ENCODE measurements around the gene DUSP21.
"Not testable (repeated sequence)": the region's sequence is repeated elsewhere in the genome, so short reads cannot be mapped to it uniquely, and the experiment has no call there.

DUSP21 gene

DNA sequence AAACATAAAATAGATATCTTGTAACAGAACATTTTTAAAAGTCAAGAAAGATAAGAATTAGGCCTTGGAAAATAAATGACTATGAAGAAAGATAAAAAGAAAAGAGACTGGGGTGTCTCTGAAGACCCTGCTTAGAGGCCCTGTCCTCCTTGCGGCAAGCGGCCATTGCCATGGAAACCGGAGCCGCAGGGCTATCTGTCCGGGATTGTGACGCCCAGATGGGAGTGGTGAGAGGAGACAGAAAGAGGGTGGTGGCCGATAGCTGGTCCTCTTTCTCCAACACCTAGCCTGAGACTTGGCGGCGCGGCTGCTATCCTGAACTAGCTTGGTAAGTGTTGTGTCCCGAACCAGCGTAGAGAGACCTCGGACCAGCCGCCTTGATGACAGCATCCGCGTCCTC is at the start of gene DUSP21:
Gene DUSP21, plus strand, starts transcription at position 269 of the 400 bp plus-strand sequence. Its CDS starts 112 bp downstream, at position 381.
- DNase-seq: no peak

DNA sequence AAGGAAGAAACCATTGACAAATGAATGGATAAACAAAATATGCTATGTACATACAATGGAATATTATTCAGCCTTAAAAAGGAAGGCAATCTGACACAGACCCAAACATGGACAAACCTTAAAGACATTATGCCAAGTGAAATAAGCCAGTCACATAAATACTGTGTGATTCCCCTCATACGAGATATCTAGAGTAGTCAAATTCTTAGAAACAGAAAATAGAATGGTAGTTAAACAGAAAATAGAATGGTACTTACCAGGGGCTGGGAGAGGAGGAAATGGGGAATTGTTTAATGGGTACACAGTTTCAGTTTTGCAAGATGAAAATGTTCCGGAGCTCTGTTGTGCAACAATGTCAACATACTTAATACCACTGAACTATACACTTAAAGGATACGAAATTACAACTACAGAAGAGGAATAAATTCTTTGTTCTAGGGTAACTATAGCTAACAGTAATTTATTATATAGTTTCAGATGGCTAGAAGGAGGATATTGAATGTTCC is 47.8 kb upstream of the DUSP21 start:
- no peak for DNase-seq

GRCh38 chrX:44802613-44803012 is 41.2 kb upstream of the DUSP21 start:
- no peak for DNase-seq

GRCh38 chrX:44815681-44816080 is 28.1 kb upstream of the DUSP21 start:
- no peak for DNase-seq

GRCh38 chrX:44816367-44816766 is 27.5 kb upstream of the DUSP21 start:
- no peak for DNase-seq

DNA sequence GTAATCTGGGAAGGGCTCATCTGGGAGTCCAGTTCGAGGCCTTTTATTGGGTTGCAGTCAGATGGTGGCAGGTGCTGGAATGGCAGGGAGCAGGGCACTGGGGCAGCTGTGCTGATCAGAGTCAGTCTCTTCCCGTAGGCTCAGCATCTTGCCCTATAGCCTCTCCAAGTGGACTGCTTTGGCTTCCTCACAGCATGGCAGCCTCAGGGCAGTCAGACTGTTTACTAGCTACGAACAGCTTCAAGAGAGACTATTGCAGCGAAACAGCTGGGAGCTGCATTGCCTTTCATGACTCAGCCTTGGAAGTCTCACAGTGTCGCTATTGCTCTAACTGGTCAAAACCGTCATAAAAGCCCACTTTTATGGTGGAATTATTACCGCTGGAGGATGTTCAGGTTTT is 26.8 kb upstream of the DUSP21 start:
- no peak for DNase-seq

DNA sequence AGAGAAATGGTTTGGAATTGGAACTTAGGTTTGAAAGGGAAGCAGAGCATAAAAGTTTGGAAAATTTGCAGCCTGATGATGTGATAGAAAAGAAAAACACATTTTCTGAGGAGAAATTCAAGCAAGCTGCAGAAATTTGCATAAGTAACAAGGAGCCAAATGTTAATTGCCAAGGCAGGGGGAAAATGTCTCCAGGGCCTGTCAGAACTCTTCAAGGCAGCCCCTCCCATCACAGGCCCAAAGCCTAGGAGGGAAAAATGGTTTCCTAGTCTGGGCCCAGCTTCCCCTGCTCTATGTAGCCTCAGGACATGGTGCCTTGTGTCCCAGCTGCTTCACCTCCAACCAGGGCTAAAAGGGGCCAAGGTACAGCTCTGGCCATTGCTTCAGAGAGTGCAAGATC is 21.2 kb upstream of the DUSP21 start:
- DNase-seq: no peak

DNA sequence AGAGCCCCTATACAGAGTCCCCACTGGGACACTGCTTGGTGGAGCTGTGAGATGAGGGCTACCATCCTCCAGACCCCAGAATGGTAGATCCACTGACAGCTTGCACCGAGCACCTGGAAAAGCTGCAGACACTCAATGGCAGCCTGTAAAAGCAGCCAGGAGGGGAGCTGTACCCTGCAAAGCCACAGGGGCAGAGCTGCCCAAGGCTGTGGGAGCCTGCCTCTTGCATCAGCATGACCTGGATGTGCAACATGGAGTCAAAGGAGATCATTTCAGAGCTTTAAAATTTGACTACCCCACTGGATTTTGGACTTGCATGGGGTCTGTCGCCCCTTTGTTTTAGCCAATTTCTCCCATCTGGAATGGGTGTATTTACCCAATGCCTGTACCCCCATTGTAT is 20.6 kb upstream of the DUSP21 start:
- DNase-seq: not testable (repeated sequence)

GRCh38 chrX:44828008-44828605 is 15.7 kb upstream of the DUSP21 start:
- no peak for DNase-seq

DNA sequence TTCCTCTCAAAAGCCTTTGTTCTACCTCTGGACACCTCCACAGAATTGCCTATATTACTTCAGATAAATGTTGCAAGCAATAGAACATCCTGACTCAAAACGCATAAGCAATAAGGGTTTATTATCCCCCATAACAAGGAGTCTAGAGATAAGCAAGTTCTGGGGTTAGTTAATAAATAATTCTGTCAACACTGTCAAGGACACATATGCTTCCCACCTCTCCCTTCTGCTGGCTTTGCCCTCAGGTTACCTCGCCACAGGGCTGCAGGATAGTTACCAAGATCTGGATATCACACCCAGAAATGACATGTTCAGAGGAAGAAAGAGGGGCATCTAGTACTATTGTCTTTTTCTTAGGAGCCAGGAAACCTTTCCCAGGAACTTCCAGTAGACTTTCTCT is 14.0 kb upstream of the DUSP21 start:
- DNase-seq: no peak

DNA sequence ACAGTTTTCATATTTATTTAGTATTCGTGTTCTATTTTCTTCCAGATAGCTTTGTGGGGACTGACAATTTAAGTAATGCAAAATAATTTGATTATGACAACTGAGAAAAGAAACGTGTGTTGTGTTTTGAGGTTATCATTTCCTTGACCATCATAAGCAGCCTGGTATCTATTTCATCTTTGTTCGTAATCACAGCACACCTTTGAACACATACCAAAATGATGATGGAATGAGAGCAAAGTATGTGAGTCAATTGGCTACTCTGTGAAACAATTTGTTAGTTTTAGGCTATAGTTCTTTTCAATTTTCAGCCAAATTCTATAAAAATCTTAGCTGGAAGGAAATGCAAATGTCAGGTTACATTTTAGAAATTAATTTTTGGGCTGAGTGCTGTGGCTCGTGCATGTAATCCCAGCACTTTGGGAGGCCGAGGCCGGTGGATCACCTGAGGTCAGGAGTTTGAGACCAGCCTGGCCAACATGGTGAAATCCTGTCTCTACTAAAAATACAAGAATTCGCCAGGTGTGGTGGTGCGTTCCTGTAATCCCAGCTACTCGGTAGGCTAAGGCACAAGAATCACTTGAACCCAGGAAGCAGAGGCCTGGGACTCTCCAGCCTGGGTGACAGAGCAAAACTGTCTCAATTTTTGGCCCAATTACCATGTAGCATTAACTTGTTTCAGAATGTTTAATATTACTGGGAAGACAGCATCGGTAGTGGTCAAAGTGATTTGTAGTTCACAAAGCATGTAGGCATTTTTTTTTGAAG is 1.1 kb upstream of the DUSP21 start:
- DNase-seq: no peak

GRCh38 chrX:44843318-44843702 is 511 bp upstream of the DUSP21 start:
- DNase-seq: no peak

GRCh38 chrX:44844204-44844603 is 383 bp downstream of the DUSP21 start:
- no peak for DNase-seq

DNA sequence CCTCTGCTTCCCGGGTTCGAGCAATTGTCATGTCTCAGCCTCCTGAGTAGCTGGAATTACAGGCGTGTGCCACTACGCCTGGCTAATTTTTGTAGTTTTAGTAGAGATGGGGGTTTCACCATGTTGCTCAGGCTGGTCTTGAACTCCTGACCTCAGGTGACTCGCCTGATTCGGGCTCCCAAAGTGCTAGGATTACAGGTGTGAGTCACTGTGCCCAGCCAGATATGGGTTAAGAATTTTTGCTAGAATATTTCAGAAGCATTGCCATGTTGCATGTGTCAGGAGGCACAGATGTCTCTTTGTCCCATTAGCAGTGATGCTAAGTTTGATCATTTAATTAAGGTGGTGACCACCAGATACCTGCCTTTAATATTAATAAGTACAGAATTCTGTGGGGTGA is 7.1 kb downstream of the DUSP21 start:
- not testable (repeated sequence) for DNase-seq

DNA sequence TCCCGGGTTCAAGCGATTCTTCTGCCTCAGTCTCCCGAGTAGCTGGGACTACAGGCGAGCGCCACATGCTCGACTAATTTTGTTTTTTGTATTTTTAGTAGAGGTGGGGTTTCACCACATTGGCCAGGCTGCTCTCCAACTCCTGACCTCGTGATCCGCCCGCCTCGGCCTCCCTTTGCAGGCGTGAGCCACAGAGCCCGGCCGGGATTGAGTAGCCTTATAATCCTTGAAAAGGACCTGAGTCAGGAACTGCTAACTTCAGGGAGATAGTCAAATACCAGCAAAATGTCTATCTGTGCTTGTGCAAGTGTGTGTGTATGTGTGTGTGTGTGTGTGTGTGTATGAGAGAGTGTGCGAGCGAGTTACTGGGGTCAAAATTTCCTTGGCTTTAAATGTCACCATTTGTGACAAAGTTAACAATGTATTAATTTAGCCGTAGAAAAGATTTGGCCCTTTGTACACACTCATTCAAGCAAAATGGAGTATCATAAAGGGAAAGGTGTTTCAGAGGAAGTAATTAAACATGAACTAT is 27.4 kb downstream of the DUSP21 start:
- DNase-seq: no peak

GRCh38 chrX:44871931-44872820 is 28.4 kb downstream of the DUSP21 start:
- peak; percentile 28 for DNase-seq

- DNase-seq: peak; percentile 94
Observed at GRCh38 chrX:44872821-44873414, 29.1 kb downstream of the DUSP21 start, which contains the start of gene KDM6A. Gene KDM6A, plus strand, starts transcription at chrX:44873188. Its CDS starts 364 bp downstream, at chrX:44873552.

DNA sequence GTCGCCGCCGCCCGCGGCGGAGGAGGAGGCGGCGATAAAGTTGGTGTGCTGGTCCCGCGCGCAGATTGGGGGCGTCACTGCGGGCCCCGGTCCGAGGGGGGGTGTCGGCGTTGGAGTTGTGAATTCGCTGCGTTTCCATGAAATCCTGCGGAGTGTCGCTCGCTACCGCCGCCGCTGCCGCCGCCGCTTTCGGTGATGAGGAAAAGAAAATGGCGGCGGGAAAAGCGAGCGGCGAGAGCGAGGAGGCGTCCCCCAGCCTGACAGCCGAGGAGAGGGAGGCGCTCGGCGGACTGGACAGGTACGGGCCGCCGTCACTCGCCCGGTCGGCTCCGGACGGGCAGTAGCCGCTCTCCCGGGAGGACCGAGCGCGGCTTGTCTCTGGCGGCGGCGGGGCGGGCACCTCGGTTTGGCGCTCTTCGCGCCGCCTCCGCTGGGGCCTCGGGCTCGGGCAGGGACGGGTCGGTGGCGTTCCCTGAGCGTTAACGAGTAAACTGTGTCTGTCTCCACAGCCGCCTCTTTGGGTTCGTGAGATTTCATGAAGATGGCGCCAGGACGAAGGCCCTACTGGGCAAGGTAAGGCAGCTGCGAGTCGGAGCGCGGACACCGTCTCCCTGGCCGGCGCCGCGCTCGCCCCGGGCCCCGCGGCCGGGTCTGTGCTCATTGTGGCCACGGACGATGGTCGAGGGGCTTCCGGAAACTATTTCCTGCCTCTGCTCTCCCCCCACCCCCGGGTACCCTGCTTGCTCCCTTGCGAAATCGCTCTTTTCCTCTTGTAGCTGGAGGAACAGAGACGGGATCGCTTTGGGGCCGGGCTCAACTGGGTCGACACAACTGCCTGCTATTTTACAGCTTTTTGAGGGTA is 29.8 kb downstream of the DUSP21 start:
- peak; percentile 50 for DNase-seq

GRCh38 chrX:44874420-44875184 is 30.8 kb downstream of the DUSP21 start:
- peak; percentile 42 for DNase-seq

GRCh38 chrX:44875185-44875489 is 31.3 kb downstream of the DUSP21 start:
- no peak for DNase-seq

GRCh38 chrX:44876086-44876485 is 32.3 kb downstream of the DUSP21 start:
- DNase-seq: no peak
